Left renal cortex interstitium (tissue), 4 donors: Measurements from ENCODE around the gene FCRL6. TPM values are rescaled to one million over a fixed set of nuclear protein-coding genes. Genes with fewer than 3 reads are reported as not detected.
A peak's percentile ranks its signal among the peaks of the same experiment; 100 is the strongest.

ENCODE experiments used
- DNase-seq, 4 donors: peaks; one replicate each; pipeline ENCODE4 v3.0.0-alpha.2; 2013; ENCODE audit warnings: low read depth in 4 of 4, low spot score in 2 of 4, missing footprints in 1 of 4
- polyA plus RNA-seq, 4 donors: library from polyadenylated mRNA; unstranded; fragments of 120-200 nt; gene quantifications; one replicate each; pipeline ENCODE4 v1.2.1, GENCODE V29; 2013; ENCODE audit not compliant: insufficient read length in 4 of 4

Gene FCRL6
- polyA plus RNA-seq, 4 donors = 0.13 to 0.49 (median 0.38) TPM

- DNase-seq = peak in 3 of 4 donors; percentile 25 to 61 (median 49)
These were observed 3.3 kb upstream of the FCRL6 start for GRCh38 chr1:159798893-159799292.

DNA sequence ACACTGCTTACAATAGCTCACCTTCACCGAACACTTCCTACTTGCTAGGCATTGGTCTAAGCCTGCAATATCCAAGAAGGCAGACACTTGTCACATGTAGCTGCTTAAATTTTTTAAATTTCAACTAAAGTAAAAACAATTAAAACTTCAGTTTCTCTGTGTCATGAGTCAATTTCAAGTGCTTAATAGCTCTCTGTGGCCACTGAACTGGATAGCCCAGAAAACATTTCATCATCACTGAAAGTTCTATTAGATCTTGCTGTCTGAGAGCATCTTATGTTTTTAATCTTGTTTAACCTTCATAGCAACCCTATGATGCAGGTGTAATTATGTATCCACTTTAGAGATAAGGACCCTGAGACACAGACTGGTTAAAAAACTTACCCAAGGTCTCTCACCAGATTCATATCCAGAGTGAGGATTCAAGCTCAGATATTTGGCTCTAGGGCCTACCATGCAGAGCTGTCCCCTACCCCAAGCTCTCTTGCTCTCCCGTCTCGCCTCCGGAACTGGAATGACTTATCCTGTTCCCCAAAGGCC lies 2.6 kb upstream of the FCRL6 start:
- DNase-seq = no peak

DNA sequence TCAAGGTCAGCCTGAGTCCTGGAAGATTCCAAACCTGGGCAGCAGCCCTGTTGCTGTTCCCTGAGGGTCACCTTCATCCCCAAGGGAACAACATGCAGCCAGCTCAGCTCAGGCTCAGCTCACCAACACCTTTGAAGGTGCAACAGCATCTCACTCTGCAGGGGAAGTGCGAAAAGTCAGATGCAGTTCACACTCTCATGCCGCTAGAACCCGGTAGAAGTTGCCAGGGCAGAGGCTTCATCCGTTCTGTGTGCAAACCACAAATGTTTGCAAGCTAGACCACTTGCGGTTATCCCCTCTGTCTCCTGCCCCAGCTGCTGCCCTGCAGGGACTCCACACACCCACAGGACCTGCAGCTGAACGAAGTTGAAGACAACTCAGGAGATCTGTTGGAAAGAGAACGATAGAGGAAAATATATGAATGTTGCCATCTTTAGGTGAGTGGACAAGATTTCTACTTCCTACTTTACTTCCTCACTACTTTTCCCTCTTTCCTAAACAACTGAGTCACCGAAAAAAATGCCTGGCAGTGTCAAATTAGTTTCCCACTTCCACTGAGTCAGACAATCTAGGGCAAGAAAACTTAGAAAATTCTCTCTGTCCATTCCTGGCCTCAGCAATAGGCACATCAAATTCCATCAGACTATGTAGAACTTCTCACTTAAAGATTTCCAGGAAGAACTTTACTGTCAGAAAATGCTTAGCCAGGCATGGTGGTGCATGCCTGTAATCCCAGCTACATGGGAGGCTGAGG lies 1.8 kb upstream of the FCRL6 start:
- no peak for DNase-seq

DNA sequence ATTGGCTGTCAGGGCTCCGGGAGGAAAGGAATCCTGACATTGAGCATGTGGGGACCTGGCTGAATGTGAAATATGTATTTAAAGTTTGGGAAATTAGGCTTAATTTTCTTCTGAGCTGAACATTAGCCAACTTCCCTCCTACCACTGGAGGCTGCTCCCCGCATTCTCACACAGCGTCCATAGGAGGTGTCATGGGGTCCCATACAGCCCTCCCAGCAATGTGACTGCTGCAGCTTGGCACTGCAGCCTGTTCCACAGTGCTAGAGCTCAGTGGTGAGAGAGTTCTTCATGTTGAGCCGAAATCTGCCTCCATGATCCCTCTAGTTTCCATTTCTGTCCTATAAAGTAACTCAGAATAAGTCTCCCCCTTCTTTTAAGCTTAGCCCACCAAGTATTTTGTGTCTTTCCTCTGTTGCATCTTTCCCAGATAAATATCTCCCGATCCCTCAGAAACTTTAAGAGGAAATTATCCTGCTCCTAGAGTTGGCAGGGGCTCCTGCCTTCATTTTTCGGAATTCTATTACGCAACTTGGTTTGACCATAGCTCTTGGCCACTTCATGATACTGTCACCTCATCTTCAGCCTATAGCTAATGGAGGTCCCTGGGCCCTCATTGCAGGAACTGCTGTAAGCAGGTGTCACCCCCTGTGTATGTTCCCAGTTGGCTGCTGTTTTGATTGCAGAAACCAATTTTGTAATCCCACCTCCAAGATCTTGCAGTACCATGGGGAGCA lies 2.0 kb downstream of the FCRL6 start:
- no peak for DNase-seq

GRCh38 chr1:159804924-159805323 lies 2.8 kb downstream of the FCRL6 start:
- no peak for DNase-seq

- DNase-seq = no peak
These were observed 13.8 kb downstream of the FCRL6 start for GRCh38 chr1:159815926-159816325.

GRCh38 chr1:159817276-159818041 lies 15.3 kb downstream of the FCRL6 start:
- DNase-seq = no peak

GRCh38 chr1:159821171-159821867 lies 19.2 kb downstream of the FCRL6 start:
- no peak for DNase-seq

GRCh38 chr1:159823406-159823805 lies 21.2 kb downstream of the FCRL6 start:
- DNase-seq = no peak

- DNase-seq = no peak
These were observed 23.4 kb downstream of the FCRL6 start for GRCh38 chr1:159825564-159825963.

DNA sequence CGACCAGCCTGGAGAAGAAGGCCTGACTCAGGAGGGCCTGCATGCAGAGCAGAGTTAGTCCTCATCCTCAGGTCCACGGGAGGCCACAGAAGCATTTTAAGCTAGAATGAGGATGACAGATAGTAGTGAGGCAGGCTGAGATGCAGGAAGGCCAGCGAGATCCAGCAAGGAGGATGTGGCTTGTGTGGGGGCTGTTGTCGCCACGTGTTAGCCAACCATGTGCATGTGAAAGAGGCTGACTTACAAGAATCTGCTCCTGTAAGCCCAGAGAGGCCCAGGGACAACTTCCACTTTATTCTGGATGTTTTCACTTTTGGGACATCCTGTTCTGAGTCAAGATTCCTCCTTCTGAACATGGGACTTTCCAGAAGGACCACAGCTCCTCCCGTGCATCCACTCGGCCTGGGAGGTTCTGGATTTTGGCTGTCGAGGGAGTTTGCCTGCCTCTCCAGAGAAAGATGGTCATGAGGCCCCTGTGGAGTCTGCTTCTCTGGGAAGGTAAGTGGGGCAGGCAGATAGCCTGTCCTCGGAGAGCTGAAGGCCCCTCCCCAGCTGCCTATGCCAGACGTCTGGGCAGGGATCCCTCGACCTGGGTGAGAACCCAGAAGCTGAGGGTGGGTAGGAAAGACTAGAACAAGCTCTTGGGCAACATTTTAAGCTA lies 24.4 kb downstream of the FCRL6 start, which contains the start of gene SLAMF8:
Gene SLAMF8 (plus strand): TSS at position 433 of the 661 bp plus-strand sequence. CDS start 26 bp downstream, at position 459.
- no peak for DNase-seq

DNA sequence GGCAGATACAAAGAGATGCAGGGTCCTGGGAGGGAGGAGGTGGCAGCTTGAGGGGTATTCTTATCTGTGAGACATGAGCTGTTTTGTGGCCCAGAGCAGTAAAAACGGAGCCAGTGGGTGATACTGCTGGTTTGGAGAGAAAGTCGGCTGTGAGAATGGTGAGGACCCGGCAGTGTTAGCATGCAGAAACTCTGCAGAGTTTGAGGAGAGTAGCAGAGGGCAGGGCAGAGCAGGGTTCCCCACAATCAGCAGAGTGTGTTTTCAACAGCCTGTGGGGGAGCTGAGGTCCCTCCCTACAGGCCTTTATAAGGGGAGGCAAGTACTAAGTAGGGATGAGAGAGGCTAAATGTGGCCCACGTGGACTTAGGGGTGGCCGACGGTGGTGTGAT lies 24.9 kb downstream of the FCRL6 start:
- DNase-seq = no peak

DNA sequence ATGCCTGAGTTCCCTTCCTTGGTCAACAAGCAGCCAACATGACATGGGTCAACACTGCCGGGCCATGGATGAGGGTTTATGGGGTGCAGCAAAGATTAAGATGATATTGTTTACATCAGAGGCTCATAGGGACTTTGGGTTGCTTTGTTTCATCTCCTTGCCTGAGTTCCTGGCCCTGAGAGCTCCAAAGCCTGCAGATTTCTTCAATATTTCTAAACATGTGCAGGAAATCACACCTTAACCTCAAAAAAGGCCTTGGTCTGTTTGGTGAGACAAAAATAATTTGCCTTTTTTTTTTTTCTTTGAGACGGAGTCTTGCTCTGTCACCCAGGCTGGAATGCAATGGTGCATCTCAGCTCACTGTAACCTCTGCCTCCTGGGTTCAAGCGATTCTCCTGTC lies 25.4 kb downstream of the FCRL6 start:
- DNase-seq = no peak

DNA sequence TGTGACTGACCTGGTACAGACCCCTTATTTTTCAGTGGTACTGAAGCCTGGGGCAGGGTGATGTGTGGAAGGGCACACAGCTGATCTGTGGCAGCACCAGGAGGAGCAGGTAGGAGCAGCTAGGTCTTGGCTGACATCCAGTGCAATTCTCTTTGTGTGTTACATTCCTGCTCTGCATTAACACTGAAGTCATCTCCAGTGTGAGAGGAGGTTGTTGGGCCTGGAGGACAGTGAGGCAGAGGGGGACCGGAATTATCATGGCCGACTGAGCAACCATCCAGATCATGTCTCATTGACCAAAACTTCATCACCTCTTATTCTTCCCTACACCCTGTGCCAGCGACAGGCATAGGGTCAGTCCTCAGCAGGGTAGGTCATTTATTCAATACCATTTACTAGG lies 26.0 kb downstream of the FCRL6 start:
- no peak for DNase-seq

GRCh38 chr1:159828581-159829272 lies 26.6 kb downstream of the FCRL6 start:
- DNase-seq = no peak

DNA sequence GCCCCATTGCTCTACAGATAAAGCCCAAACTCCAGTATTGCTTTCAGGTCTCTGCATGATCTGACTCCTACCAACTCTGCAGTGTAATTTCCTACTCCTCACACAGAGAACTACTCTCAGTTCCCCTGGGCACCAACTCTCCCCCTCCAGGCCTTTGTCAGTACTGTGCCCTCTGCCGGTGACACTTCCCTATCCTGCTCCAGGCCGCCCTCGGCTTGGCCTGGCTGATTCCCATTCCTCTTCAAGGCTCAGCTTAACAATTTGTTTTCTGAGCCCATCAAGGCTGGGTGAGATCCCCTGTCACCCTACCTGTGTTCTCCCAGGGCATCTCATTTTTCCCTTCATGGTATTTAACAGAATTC lies 27.1 kb downstream of the FCRL6 start:
- DNase-seq = peak in 1 of 4 donors; percentile 17

GRCh38 chr1:159829822-159830465 lies 27.8 kb downstream of the FCRL6 start:
- no peak for DNase-seq

DNA sequence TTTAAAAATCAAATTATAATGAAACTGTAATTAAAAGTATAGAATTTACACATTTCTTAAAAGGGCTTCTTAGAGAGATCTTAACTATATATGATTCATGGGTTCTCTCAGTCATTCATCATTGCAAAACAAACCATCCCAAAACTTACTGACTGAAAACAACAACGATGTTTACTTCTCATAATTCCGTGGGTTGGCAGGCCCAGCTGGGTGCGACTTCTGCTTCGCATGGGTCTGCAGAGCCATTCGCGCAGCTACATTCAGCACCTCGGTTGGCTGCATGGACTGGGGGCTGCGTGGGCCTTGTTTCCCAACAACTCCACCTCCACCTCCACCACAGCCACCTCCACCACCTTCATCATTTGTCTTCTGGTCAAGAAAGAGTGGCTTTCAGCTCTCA lies 28.6 kb downstream of the FCRL6 start:
- DNase-seq = no peak
